HTR-8/SVneo (cell line): Measurements from ENCODE around the gene RAPGEFL1.
"Not testable (repeated sequence)": the region's sequence is repeated elsewhere in the genome, so short reads cannot be mapped to it uniquely, and the experiment has no call there.

Source experiments
- DNase-seq: peaks from one replicate; pipeline ENCODE4 v3.0.0; 2011; ENCODE audit warnings: low spot score, mixed read lengths; ENCODE audit not compliant: insufficient read length
- FAIRE-seq: peaks from 2 replicates; lab custom pipeline; 2011; peaks lifted over from hg19 to GRCh38; lab: Jason Lieb, UNC

Gene RAPGEFL1

GRCh38 chr17:40177275-40177874 lies at the start of gene RAPGEFL1:
RAPGEFL1 (plus strand) TSS chr17:40177470; CDS start chr17:40177862, 392 bp downstream.
- DNase-seq (no peak), FAIRE-seq (peak; percentile 54)

DNA sequence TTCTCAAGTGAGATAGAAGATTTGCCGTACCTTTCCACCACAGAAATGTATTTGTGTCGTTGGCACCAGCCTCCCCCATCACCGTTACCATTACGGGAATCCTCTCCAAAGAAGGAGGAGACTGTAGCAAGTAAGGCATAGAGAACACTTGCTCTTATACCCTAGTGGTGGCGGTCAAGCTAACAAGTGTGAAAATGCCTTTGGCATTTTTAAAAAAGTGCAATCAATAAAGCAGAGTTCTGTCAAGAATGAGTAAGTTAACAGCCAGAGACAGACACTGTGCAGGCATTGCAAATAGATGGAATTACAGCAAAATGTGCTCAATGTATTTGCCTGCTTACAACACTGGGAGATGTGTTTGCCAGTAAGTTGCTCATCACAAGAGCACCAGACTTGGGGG lies 47.8 kb upstream of the RAPGEFL1 start:
- no peak for DNase-seq

DNA sequence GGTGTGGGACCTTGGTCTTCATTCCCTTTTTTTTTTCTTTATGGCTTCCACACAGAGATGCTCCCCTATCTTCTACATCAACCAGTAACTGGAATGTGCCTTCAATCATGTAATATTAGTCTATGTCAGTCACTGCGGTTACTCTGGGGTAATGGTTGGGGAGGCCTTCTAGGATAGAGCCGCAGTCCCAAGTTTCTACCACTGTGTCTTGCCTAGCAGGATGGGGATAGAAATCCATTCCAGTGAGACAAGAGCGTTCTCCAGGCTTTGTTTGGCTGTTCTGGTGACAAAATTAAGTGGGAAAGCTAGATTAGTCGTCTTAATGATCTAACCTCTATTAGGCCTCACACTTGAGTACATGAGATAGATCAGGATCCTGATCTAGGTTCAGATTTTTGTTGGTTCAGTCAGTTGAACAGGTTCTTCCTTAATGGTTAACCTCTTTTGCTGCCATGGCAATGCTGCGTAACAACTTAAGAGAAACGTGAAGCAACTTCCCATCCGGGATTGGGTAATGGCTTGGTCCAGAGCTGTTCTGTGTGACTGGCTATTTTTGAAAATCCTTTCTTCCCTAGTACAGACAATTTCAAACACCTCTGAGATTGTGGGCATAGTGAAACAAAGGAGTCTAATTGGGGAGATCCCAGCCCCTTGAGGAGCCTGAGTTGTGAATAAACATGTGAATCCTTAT lies 46.8 kb upstream of the RAPGEFL1 start:
- no peak for DNase-seq
- no peak for FAIRE-seq

More for the DNA sequence above, 47.8 kb upstream of the RAPGEFL1 start:
- peak; percentile 38 for FAIRE-seq

- FAIRE-seq: no peak
Observed at GRCh38 chr17:40134184-40134583, 43.1 kb upstream of the RAPGEFL1 start.

GRCh38 chr17:40135817-40136216 lies 41.5 kb upstream of the RAPGEFL1 start:
- DNase-seq: no peak
- FAIRE-seq: no peak

More at GRCh38 chr17:40134184-40134583, 43.1 kb upstream of the RAPGEFL1 start:
- no peak for DNase-seq

- DNase-seq (no peak), FAIRE-seq (no peak)
Observed at GRCh38 chr17:40139566-40140058, 37.7 kb upstream of the RAPGEFL1 start.

DNA sequence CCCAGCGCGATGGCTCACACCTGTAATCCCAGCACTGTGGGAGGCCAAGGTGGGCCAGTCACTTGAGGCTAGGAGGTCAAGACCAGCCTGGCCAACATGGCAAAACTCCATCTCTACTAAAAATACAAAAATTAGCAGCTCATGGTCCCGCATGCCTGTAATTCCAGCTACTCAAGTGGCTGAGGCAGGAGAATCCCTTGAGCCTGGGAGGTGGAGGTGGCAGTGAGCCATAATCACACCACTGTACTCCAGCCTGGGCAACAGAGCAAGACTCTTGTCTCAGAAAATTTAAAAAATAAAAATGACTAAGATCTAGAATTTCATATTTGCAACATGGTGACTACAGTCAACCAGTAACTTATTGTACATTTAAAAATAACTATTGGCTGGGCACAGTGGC lies 34.1 kb upstream of the RAPGEFL1 start:
- DNase-seq, FAIRE-seq: not testable (repeated sequence)

DNA sequence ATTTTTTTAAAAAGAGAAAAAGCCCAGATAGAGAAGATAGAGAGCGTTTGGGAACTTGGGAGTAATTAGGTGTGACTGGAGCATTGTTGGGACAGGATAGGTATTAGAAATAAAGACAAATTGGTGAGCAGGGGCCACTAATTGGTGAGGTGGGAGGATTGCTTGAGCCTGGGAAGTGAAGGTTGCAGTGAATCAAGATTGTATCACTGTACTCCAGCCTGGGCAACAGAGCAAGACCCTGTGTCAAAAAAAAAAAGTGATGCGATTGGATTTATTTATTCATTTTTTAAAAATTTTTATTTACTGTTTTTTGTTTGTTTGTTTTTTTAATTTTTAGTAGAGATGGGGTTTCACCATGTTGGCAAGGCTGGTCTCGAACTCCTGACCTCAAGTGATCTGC lies 31.8 kb upstream of the RAPGEFL1 start:
- DNase-seq (no peak), FAIRE-seq (no peak)

GRCh38 chr17:40148527-40148926 lies 28.7 kb upstream of the RAPGEFL1 start:
- DNase-seq (no peak), FAIRE-seq (no peak)

GRCh38 chr17:40150276-40150675 lies 27.0 kb upstream of the RAPGEFL1 start:
- no peak for DNase-seq
- FAIRE-seq: no peak

GRCh38 chr17:40151414-40151963 lies 25.8 kb upstream of the RAPGEFL1 start:
- DNase-seq: no peak
- no peak for FAIRE-seq

DNA sequence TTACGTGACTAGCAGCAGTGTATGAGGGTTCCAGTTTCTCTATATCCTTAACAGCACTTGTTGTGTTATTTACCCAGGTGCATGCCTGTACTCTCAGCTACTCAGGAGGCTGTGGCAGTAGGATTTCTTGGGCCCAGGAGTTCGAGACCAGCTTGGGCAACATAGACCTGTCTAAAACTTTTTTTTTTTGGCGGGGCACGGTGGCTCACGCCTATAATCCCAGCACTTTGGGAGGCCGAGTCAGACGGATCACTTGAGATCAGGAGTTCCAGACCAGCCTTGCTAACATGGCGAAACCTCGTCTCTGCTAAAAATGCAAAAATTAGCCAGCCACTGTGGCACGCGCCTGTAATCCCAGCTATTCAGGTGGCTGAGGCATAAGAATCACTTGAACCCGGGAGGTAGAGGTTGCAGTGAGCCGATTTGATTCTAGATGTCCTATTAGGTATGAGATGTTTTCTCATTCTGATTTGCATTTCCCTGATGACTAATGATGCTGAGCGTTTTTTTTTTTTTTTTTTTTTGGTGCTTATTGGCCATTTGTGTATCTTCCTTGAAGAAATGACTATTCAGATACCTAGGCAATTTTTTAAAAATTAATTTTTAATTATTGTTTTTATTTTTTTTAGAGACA lies 23.6 kb upstream of the RAPGEFL1 start:
- no peak for FAIRE-seq
- DNase-seq: no peak

- DNase-seq (no peak), FAIRE-seq (no peak)
Observed at GRCh38 chr17:40157973-40158372, 19.3 kb upstream of the RAPGEFL1 start.

DNA sequence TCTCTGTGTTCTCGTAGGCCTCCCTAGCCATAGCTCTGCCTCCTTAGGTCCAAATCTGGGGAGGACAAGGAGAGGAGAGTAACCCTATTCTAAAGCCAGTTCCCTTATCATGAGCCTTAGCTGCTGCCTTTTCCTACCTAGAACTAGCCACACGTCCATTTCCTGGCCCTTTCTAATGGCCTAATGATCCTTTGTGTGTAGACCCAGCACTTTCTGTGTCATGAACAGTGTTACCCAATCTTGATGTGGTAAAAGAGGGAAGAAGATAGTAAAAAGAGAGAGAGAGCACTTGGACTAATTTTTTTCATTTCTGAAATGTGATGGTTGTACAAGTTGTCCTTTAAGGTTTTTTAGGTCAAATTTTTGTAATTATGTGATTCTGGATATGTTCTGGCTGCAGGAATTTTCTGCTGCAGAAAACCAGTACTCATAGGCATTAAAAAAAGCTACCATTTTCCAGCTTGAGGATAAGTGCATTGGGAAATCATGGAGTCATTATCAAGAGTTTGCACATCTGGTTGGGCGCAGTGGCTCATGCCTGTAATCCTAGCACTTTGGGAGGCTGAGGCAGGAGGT lies 18.7 kb upstream of the RAPGEFL1 start:
- FAIRE-seq (no peak), DNase-seq (no peak)

DNA sequence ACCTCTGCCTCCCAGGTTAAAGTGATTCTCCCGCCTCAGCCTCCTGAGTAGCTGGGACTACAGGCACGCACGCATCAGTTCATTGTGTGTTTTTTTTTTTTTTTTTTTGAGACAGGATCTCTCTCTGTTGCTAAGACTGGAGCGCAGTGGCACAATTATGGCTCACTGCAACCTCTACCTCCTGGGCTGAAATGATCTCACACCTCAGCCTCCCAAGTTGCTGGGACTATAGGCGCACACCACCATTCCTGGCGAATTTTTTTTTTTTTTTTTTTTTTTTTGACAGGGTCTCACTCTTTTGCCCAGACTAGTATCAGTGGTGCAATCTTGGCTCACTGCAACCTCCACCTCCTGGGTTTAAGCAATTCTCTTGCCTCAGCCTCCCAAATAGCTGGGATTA lies 17.8 kb upstream of the RAPGEFL1 start:
- FAIRE-seq (no peak), DNase-seq (no peak)

- FAIRE-seq: no peak
- no peak for DNase-seq
Observed at GRCh38 chr17:40167685-40168261, 9.5 kb upstream of the RAPGEFL1 start.

- FAIRE-seq: peak; percentile 60
- DNase-seq: peak; percentile 88
Observed at GRCh38 chr17:40168262-40168832, 8.9 kb upstream of the RAPGEFL1 start.

GRCh38 chr17:40170325-40170724 lies 6.9 kb upstream of the RAPGEFL1 start:
- FAIRE-seq: no peak
- DNase-seq: no peak

GRCh38 chr17:40171750-40172149 lies 5.5 kb upstream of the RAPGEFL1 start:
- no peak for FAIRE-seq
- DNase-seq: no peak
